ENCODE results near the gene BRAT1.

Gene BRAT1

GRCh38 chr7:2495418-2496299 is 59.7 kb downstream of the BRAT1 start:
- DNase-seq = no peak

GRCh38 chr7:2494191-2495130 is 60.9 kb downstream of the BRAT1 start:
- DNase-seq = no peak

GRCh38 chr7:2493205-2494164 is 61.8 kb downstream of the BRAT1 start:
- DNase-seq = no peak

- DNase-seq = no peak
These were observed 63.3 kb downstream of the BRAT1 start for GRCh38 chr7:2492038-2492437.

GRCh38 chr7:2490181-2490651 is 65.1 kb downstream of the BRAT1 start:
- DNase-seq = no peak

- no peak for DNase-seq
These were observed 66.6 kb downstream of the BRAT1 start for GRCh38 chr7:2488681-2489080.

- no peak for DNase-seq
These were observed 67.1 kb downstream of the BRAT1 start for GRCh38 chr7:2488272-2488645.

Measured in activated naive CD4-positive, alpha-beta T cell (primary cell).